NCI-H774 (cell line): ENCODE measurements around the gene RAB24.
"Not testable (repeated sequence)": the region's sequence is repeated elsewhere in the genome, so short reads cannot be mapped to it uniquely, and the experiment has no call there.

Experiments
- DNase-seq: peaks from one replicate; lab custom pipeline; 2025; lab: John Stamatoyannopoulos, UW

The RAB24 gene

GRCh38 chr5:177303121-177303924, at the start of gene RAB24, which contains the start of gene PRELID1:
TSS of gene RAB24 (minus strand) at chr5:177303719. CDS start at chr5:177303288, 431 bp downstream.
TSS of gene PRELID1 (plus strand) at chr5:177303799. CDS start at chr5:177303986, 187 bp downstream.
- DNase-seq, result peak; percentile 81

GRCh38 chr5:177353093-177353492, 49.6 kb upstream of the RAB24 start:
- DNase-seq, result no peak

GRCh38 chr5:177351392-177352329, 48.1 kb upstream of the RAB24 start, which contains the start of gene LMAN2:
TSS of gene LMAN2 (minus strand) at chr5:177351668. CDS start at chr5:177351647, 21 bp downstream.
- DNase-seq, result peak; percentile 88

- DNase-seq, result no peak
These were observed 47.4 kb upstream of the RAB24 start for GRCh38 chr5:177350776-177351391.

GRCh38 chr5:177349762-177350161, 46.2 kb upstream of the RAB24 start:
- no peak for DNase-seq

GRCh38 chr5:177349362-177349647, 45.8 kb upstream of the RAB24 start:
- DNase-seq, result no peak

- DNase-seq, result no peak
These were observed 44.2 kb upstream of the RAB24 start for GRCh38 chr5:177347699-177348098.

- DNase-seq, result no peak
These were observed 43.3 kb upstream of the RAB24 start for GRCh38 chr5:177346820-177347219.

GRCh38 chr5:177344891-177345290, 41.4 kb upstream of the RAB24 start:
- DNase-seq, result no peak

- DNase-seq, result no peak
These were observed 40.3 kb upstream of the RAB24 start for GRCh38 chr5:177343777-177344176.

GRCh38 chr5:177343000-177343399, 39.5 kb upstream of the RAB24 start:
- not testable (repeated sequence) for DNase-seq

GRCh38 chr5:177339107-177339638, 35.7 kb upstream of the RAB24 start:
- DNase-seq, result no peak

GRCh38 chr5:177338251-177339106, 35.0 kb upstream of the RAB24 start:
- DNase-seq, result no peak

- DNase-seq, result no peak
These were observed 33.3 kb upstream of the RAB24 start for GRCh38 chr5:177336603-177337494.

- DNase-seq, result no peak
These were observed 32.6 kb upstream of the RAB24 start for GRCh38 chr5:177336112-177336511.

- DNase-seq, result no peak
These were observed 32.2 kb upstream of the RAB24 start for GRCh38 chr5:177335701-177336065.

GRCh38 chr5:177334781-177335700, 31.5 kb upstream of the RAB24 start:
- no peak for DNase-seq

- DNase-seq, result no peak
These were observed 30.6 kb upstream of the RAB24 start for GRCh38 chr5:177334155-177334551.
